HG03571 (cell line): ENCODE results near the gene TAF3.

ENCODE experiments used
- ATAC-seq: cut with Tn5 transposase; IDR thresholded peaks from one replicate; pipeline ENCODE4 v1.9.1; 2021; ENCODE audit not compliant: unreplicated experiment

Gene TAF3

GRCh38 chr10:8043569-8044306 lies 225.4 kb downstream of the TAF3 start:
- no peak for ATAC-seq

- ATAC-seq, result no peak
Observed at GRCh38 chr10:8044331-8044907, 226.1 kb downstream of the TAF3 start.

- ATAC-seq, result no peak
Observed at GRCh38 chr10:8044908-8045725, 226.8 kb downstream of the TAF3 start.

- no peak for ATAC-seq
Observed at GRCh38 chr10:8045726-8046494, 227.6 kb downstream of the TAF3 start.

GRCh38 chr10:8047452-8048280 lies 229.4 kb downstream of the TAF3 start:
- ATAC-seq, result no peak

GRCh38 chr10:8048281-8049008 lies 230.1 kb downstream of the TAF3 start:
- ATAC-seq, result no peak

- no peak for ATAC-seq
Observed at GRCh38 chr10:8049045-8049864, 230.9 kb downstream of the TAF3 start.

GRCh38 chr10:8049865-8050555 lies 231.7 kb downstream of the TAF3 start:
- no peak for ATAC-seq

GRCh38 chr10:8050556-8051108 lies 232.3 kb downstream of the TAF3 start:
- ATAC-seq, result no peak

GRCh38 chr10:8051109-8051821 lies 233.0 kb downstream of the TAF3 start:
- no peak for ATAC-seq

GRCh38 chr10:8051851-8052257 lies 233.5 kb downstream of the TAF3 start:
- ATAC-seq, result no peak

GRCh38 chr10:8052341-8052955 lies 234.1 kb downstream of the TAF3 start:
- no peak for ATAC-seq

- ATAC-seq, result no peak
Observed at GRCh38 chr10:8052956-8053445, 234.7 kb downstream of the TAF3 start.

- ATAC-seq, result peak; percentile 74
Observed at GRCh38 chr10:8053446-8054243, 235.3 kb downstream of the TAF3 start.

GRCh38 chr10:8054244-8054493 lies 235.9 kb downstream of the TAF3 start:
- no peak for ATAC-seq
